GM18951 (cell line): ENCODE results near the gene FANK1.

Experiments used
- POLR2A ChIP-seq: IDR thresholded peaks from 4 replicates; pipeline ENCODE4 v1.6.1; 2011; ENCODE audit warnings: mild to moderate bottlenecking; ENCODE audit not compliant: insufficient read length, insufficient read depth; ENCODE audit errors: extremely low read depth
- in situ Hi-C: fragments of 300-500 bp; cut with MboI; formaldehyde crosslinking; loops from one replicate; pipeline ENCODE4 v1.12.0; 2022; ENCODE audit warnings: low sequenced_read_pairs, mixed read lengths, inconsistent platforms; ENCODE audit not compliant: unreplicated experiment

Gene FANK1

GRCh38 chr10:125951290-125951689 is 54.9 kb downstream of the FANK1 start:
- no peak for TF ChIP-seq POLR2A
- in situ Hi-C loops: no loop called here

DNA sequence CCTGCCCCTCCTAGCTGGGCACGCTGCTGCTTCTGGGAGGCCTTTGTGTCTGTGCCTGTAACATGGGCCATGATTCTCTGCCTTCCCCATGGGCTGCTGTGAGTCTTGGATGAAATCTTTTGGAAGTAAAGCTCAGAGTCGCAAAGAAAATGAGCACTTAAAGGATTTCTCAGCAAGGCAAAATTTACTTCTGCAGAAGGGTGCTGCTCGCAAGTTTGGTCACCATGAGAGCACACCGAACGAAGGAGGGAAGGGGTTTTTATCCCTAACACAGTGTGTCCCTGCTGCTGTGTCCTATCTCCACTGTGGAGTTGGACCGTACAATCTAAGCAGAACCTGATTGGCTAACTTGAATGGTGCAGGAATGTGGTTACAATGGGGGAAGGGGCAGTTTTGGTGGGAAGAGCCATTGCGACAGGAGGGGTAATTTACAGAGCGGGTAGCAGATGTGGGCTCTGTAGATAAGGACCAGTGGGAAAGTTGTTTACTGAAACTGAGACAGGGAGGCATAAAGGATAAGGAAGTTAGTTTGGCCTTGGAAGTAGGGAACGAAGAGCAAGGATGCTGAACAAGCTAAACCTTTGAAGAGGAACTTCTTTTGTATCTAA is 57.5 kb downstream of the FANK1 start:
- no peak for TF ChIP-seq POLR2A
- in situ Hi-C loops: no loop called here

- no peak for TF ChIP-seq POLR2A
- in situ Hi-C loops: no loop called here
These were observed 59.4 kb downstream of the FANK1 start for GRCh38 chr10:125955766-125956165.

GRCh38 chr10:125961743-125962142 is 65.4 kb downstream of the FANK1 start:
- in situ Hi-C loops: no loop called here
- TF ChIP-seq POLR2A: no peak

DNA sequence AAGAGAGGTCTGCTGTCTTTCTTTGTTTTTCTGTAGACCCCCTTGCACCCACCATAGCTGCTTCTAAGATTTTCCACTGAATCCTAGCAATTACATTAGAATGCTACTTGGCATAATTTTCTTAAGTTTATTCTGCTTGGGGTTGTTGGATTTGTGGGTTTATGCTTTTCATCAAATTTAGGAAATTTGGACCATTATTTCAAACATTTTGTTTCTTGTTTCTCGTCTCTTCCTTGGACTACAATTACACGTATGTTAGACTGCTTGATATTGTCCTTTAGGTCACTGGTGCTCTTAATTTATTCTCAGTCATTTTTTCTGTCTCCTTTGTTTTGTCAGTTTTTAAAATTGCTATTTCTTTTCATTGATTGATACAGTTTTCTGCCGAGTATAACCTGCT is 65.8 kb downstream of the FANK1 start:
- in situ Hi-C loops: no loop called here
- TF ChIP-seq POLR2A: no peak

- in situ Hi-C loops: no loop called here
- TF ChIP-seq POLR2A: no peak
These were observed 68.2 kb downstream of the FANK1 start for GRCh38 chr10:125964558-125964957.

GRCh38 chr10:125967533-125967932 is 71.2 kb downstream of the FANK1 start:
- TF ChIP-seq POLR2A: no peak
- in situ Hi-C loops: no loop called here

DNA sequence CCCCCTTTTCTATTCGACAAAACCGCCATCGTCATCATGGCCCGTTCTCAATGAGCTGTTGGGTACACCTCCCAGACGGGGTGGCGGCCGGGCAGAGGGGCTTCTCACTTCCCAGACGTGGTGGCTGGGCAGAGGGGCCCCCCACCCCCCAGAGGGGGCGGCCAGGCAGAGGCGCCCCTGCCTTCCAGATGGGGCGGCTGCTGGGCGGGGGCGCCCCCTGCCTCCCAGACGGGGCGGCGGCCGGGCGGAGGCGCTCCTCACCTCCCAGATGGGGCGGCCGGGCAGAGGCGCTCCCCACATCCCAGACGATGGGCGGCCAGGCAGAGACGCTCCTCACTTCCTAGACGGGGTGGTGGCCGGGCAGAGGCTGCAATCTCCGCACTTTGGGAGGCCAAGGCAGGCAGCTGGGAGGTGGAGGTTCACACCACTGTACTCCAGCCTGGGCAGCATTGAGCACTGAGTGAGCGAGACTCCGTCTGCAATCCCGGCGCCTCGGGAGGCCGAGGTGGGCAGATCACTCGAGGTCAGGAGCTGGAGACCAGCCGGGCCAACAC is 73.8 kb downstream of the FANK1 start:
- in situ Hi-C loops: loop anchor here (10.0 kb wide), 1 partner anchor 535 kb away; no protein-coding TSS in a partner anchor

DNA sequence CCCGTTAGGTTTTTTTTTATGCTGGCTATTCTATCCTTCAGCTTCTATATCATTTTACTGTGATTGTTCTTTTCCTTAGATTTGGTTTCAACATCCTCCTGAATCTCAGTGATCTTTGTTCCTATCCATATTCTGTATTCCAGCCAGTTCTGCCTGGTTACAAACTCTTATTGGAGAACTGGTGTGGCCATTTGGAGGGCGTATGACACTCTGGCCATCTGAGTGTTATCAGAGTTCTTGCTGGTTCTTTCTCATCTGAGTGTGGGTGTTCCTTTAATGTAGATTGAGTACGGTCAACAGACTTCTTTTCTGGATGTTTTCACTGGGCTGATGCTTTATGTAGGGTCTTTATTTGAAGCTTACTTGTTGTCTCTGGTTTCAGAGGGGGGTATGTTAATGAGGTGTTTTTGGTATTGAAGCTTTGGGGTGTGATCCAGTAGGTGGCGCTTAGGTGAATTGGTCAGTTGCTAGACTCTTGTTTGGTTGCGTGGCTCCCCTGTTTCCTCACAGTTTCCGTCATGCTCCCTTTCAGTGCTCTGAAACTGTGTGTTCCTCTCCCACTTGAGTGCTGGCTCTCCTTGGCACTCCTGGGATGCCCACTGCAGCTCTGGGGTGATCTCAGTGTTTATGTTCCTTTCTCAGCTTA is 80.7 kb downstream of the FANK1 start:
- in situ Hi-C loops: loop anchor here (10.0 kb wide), 1 partner anchor 528 kb away; no protein-coding TSS in a partner anchor
- TF ChIP-seq POLR2A: no peak

GRCh38 chr10:125979976-125980375 is 83.6 kb downstream of the FANK1 start:
- in situ Hi-C loops: loop anchor here (10.0 kb wide), 1 partner anchor 525 kb away; no protein-coding TSS in a partner anchor

DNA sequence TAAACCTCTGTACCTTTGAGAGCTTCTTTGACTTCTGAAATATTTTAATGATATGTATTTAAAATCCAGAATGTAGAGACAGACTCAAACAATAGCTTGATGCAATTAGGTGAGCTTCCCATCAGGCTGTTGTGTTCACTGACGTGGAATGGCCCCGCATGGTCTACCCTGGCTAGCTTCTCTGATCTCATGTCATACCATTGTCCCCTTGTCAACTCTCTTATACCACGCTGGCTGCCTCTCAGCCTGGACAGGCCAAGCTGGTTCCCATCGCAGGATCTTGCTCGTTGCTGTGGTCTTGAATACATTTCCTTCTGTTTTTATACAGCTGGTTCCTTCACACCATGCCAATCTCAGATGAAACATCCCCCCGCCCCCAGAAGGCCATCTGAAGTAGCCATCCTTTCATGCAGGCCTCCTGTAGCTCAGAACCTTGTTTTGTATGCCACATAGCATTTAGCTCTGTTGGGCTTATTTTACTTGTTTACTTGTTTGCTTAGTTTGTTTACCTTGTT is 84.2 kb downstream of the FANK1 start:
- TF ChIP-seq POLR2A: no peak

More at GRCh38 chr10:125979976-125980375, 83.6 kb downstream of the FANK1 start:
- TF ChIP-seq POLR2A: no peak

DNA sequence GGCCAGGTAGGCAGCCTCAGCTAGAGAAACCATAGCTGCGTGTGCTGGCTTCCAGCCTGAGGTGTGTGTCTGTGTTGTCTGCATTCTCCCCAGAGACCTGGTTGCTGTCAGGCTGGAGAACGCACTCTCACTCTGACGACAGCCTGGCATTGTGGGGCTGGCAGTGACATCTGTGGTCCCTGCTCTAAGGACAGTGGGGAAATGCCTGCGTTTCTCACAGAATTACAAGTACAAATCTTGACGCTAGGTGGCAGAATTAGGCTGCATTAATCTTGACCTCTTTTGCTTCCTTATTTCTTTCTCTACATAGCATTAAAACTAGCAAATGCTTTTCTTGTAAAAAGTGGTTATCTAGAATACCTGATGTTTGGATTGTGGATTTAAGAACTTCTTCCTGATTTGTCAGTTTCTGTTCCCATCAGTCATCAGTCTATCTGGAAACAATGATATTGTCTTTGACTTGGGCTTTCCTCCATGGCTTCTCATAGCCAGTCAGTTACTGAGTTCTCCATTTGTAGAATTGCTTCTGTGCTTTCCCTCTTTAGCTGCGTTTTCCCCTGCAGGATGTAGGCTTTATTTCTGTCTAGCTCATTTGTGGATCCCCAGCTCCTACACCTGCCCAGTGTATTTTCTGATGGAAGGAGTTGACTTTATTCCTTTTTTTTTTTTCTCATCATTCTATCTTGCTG is 86.0 kb downstream of the FANK1 start:
- in situ Hi-C loops: no loop called here
- TF ChIP-seq POLR2A: no peak

More for the DNA sequence above, 84.2 kb downstream of the FANK1 start:
- in situ Hi-C loops: no loop called here

DNA sequence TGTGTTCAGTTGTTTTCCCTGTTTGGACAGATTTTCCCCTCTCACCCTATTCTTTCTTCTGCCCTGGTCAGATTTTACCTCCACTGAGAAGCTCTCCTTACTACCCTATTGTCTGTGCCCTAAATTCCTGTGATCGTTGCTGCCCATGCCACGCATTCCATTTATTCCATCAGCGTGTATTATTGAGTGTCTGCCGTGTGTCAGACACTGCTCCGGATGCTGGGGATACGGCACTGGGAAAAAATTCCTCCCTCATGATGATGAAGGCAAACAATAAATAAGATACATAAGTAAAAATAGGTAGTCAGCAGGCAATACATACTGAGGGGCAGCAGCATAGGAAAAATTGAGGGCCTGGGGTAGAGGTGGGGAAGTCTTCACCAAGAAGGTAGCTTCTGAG is 86.8 kb downstream of the FANK1 start:
- in situ Hi-C loops: no loop called here
- TF ChIP-seq POLR2A: no peak
